GM21390 (cell line): Measurements from ENCODE around the gene DOCK1.

ENCODE experiments used
- ATAC-seq: cut with Tn5 transposase; IDR thresholded peaks from one replicate; pipeline ENCODE4 v1.9.1; 2021; ENCODE audit not compliant: unreplicated experiment

The DOCK1 gene

GRCh38 chr10:127198721-127199120 is 293.5 kb downstream of the DOCK1 start:
- ATAC-seq: no peak

- ATAC-seq: no peak
Observed at GRCh38 chr10:127200646-127201045, 295.4 kb downstream of the DOCK1 start.

GRCh38 chr10:127203067-127203466 is 297.8 kb downstream of the DOCK1 start:
- ATAC-seq: no peak

- no peak for ATAC-seq
Observed at GRCh38 chr10:127207081-127207480, 301.9 kb downstream of the DOCK1 start.

- ATAC-seq: peak; percentile 57
Observed at GRCh38 chr10:127210936-127211466, 305.8 kb downstream of the DOCK1 start.

- ATAC-seq: no peak
Observed at GRCh38 chr10:127215866-127216265, 310.6 kb downstream of the DOCK1 start.

- ATAC-seq: no peak
Observed at GRCh38 chr10:127216274-127216673, 311.0 kb downstream of the DOCK1 start.

- no peak for ATAC-seq
Observed at GRCh38 chr10:127216786-127217185, 311.6 kb downstream of the DOCK1 start.

GRCh38 chr10:127218658-127219057 is 313.4 kb downstream of the DOCK1 start:
- no peak for ATAC-seq

- ATAC-seq: no peak
Observed at GRCh38 chr10:127221281-127221680, 316.1 kb downstream of the DOCK1 start.

- ATAC-seq: no peak
Observed at GRCh38 chr10:127227027-127227426, 321.8 kb downstream of the DOCK1 start.

- ATAC-seq: no peak
Observed at GRCh38 chr10:127227663-127228062, 322.4 kb downstream of the DOCK1 start.

GRCh38 chr10:127228195-127228787 is 323.1 kb downstream of the DOCK1 start:
- no peak for ATAC-seq

GRCh38 chr10:127234306-127234800 is 329.1 kb downstream of the DOCK1 start:
- ATAC-seq: no peak

- ATAC-seq: no peak
Observed at GRCh38 chr10:127236266-127236665, 331.0 kb downstream of the DOCK1 start.

GRCh38 chr10:127242914-127243313 is 337.7 kb downstream of the DOCK1 start:
- no peak for ATAC-seq

GRCh38 chr10:127243490-127244272 is 338.5 kb downstream of the DOCK1 start:
- no peak for ATAC-seq

- ATAC-seq: no peak
Observed at GRCh38 chr10:127245456-127245855, 340.2 kb downstream of the DOCK1 start.

GRCh38 chr10:127250031-127250430 is 344.8 kb downstream of the DOCK1 start:
- no peak for ATAC-seq

GRCh38 chr10:127252818-127253217 is 347.6 kb downstream of the DOCK1 start:
- no peak for ATAC-seq

- no peak for ATAC-seq
Observed at GRCh38 chr10:127254276-127254675, 349.0 kb downstream of the DOCK1 start.

- no peak for ATAC-seq
Observed at GRCh38 chr10:127257395-127257794, 352.2 kb downstream of the DOCK1 start.
